Prostate gland (tissue), 2 donors: Measurements from ENCODE around the gene LARGE1.

Experiments
- POLR2A ChIP-seq: fragments of 450-650 bp; IDR thresholded peaks from one replicate; pipeline ENCODE4 v1.6.1; 2016; ENCODE audit warnings: antibody characterized with exemption, mild to moderate bottlenecking
- POLR2AphosphoS5 ChIP-seq: sonication (generic); formaldehyde crosslinking; IDR thresholded peaks from one replicate; pipeline ENCODE4 v1.6.1; 2017; ENCODE audit warnings: antibody characterized with exemption
- TF ChIP-seq, protein P1 (sequence below), 4 experiments: fragments of 200-600 bp in 2 of 4; fragments of 450-650 bp in 2 of 4; sonication (generic) in 2 of 4; IDR thresholded peaks; 1 replicate in 3 of 4; 2 replicates in 1 of 4; pipeline ENCODE4 v1.5.1; 2016 to 2019; ENCODE audit warnings: antibody characterized with exemption in 4 of 4, mild to moderate bottlenecking in 2 of 4, moderate library complexity in 2 of 4

DNA sequence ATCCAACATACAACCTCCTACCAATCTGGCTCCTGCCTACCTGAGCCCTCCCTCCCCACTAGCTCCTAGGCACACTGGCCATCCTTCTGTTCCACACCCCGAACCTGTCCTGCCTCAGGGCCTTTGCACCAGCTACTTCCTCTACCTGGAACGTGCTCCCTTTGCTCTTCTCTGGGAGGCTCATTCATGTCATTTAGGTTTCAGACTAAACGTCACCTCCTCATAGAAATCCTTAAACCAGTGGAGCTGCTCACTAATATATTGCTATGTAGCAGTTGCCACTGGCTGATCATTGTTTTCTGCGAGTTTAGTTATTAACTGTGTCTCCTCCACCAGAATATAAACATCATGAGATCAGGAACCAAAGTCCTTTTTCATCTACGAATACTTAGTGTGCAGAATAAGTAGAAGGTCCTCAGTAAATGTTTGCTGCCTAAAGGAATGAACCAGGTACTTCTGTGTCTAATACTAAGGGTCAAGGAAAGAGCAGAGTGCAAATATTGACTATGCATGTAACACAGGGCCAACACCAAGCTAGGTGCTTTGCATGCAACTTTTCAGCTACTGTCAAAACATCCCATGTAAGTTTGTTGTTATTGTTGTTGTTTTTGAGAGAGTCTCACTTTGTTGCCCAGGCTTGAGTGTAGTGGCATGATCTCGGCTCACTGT lies 584.5 kb downstream of the LARGE1 start:
- TF ChIP-seq POLR2A (no peak), POLR2AphosphoS5 (no peak)
- TF ChIP-seq, protein P1, sequence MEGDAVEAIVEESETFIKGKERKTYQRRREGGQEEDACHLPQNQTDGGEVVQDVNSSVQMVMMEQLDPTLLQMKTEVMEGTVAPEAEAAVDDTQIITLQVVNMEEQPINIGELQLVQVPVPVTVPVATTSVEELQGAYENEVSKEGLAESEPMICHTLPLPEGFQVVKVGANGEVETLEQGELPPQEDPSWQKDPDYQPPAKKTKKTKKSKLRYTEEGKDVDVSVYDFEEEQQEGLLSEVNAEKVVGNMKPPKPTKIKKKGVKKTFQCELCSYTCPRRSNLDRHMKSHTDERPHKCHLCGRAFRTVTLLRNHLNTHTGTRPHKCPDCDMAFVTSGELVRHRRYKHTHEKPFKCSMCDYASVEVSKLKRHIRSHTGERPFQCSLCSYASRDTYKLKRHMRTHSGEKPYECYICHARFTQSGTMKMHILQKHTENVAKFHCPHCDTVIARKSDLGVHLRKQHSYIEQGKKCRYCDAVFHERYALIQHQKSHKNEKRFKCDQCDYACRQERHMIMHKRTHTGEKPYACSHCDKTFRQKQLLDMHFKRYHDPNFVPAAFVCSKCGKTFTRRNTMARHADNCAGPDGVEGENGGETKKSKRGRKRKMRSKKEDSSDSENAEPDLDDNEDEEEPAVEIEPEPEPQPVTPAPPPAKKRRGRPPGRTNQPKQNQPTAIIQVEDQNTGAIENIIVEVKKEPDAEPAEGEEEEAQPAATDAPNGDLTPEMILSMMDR (IDR thresholded peaks at IDR 0.05) = no peak
